ENCODE measurements around the gene NNMT.

NNMT gene

DNA sequence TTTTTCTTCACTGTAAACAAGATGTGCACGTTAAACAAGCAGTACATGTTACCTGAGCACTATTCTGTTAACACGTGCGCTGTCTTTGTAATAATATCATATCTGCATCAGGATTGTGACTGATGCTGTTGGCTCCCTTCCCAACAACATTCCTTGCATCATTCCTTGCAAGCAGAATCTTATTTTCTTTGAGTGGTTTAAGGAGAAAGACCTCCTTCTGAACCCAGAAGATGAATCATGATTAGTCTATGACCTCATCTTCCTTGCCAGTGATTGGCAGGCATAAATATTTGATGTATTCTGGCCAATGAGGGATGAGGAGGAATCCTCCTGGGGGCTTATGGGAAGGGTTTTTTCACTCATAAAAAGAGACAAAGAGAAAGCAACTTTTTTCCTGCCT, 57.9 kb downstream of the NNMT start:
- TF ChIP-seq, protein P1, sequence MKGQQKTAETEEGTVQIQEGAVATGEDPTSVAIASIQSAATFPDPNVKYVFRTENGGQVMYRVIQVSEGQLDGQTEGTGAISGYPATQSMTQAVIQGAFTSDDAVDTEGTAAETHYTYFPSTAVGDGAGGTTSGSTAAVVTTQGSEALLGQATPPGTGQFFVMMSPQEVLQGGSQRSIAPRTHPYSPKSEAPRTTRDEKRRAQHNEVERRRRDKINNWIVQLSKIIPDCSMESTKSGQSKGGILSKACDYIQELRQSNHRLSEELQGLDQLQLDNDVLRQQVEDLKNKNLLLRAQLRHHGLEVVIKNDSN (IDR thresholded peaks at IDR 0.05): no peak
- TF ChIP-seq CREB1 (IDR thresholded peaks at IDR 0.05; ENCODE audit: low read depth) (no peak), RAD21 (IDR thresholded peaks at IDR 0.05; ENCODE audit: low read depth) (no peak), EGR1 (IDR thresholded peaks at IDR 0.05) (no peak), TAF1 (IDR thresholded peaks at IDR 0.05; ENCODE audit: low read depth) (no peak), FOXM1 (IDR thresholded peaks at IDR 0.05; ENCODE audit: borderline replicate concordance, low read depth) (no peak), ZBTB7A (IDR thresholded peaks at IDR 0.05; ENCODE audit: low read depth) (no peak), TEAD4 (IDR thresholded peaks at IDR 0.05) (no peak), YY1 (IDR thresholded peaks at IDR 0.05; ENCODE audit: low read depth) (no peak), EP300 (IDR thresholded peaks at IDR 0.05; ENCODE audit: borderline replicate concordance) (no peak), NFIC (IDR thresholded peaks at IDR 0.05) (no peak), TCF12 (IDR thresholded peaks at IDR 0.05; ENCODE audit: low read depth) (no peak)

GRCh38 chr11:114358716-114359115, 62.5 kb downstream of the NNMT start:
- TF ChIP-seq FOXM1 (IDR thresholded peaks at IDR 0.05; ENCODE audit: borderline replicate concordance, low read depth) (no peak), ZBTB7A (IDR thresholded peaks at IDR 0.05; ENCODE audit: low read depth) (no peak), CEBPB (IDR thresholded peaks at IDR 0.05) (no peak), TCF12 (IDR thresholded peaks at IDR 0.05; ENCODE audit: low read depth) (no peak), TEAD4 (IDR thresholded peaks at IDR 0.05) (no peak), TAF1 (IDR thresholded peaks at IDR 0.05; ENCODE audit: low read depth) (no peak), EP300 (IDR thresholded peaks at IDR 0.05; ENCODE audit: borderline replicate concordance) (no peak), EGR1 (IDR thresholded peaks at IDR 0.05) (no peak), YY1 (IDR thresholded peaks at IDR 0.05; ENCODE audit: low read depth) (no peak), RAD21 (IDR thresholded peaks at IDR 0.05; ENCODE audit: low read depth) (no peak), REST (IDR thresholded peaks at IDR 0.05; ENCODE audit: low read depth) (no peak)
- TF ChIP-seq, protein P1 (IDR thresholded peaks at IDR 0.05): no peak

DNA sequence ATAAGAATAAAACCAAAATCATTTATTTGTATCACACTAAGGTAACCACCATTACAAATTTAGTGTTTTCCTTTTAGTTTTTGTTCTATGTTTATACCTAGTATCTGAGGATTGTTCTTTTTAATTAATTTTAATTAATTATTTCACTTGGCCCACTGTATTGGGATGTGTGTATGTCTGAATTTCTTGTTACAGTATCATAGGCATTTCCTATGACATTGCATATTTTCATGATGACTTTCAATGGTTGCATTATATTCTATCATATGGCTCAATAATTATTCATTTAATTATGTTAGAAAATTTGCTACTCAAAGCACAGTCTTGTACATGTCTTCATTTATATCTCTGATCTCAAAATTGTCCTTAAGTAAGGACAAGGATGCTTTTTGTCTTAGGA, 63.1 kb downstream of the NNMT start:
- TF ChIP-seq, protein P2, sequence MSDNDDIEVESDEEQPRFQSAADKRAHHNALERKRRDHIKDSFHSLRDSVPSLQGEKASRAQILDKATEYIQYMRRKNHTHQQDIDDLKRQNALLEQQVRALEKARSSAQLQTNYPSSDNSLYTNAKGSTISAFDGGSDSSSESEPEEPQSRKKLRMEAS (IDR thresholded peaks at IDR 0.05): no peak
- TF ChIP-seq EP300 (IDR thresholded peaks at IDR 0.05; ENCODE audit: borderline replicate concordance) (no peak), FOXM1 (IDR thresholded peaks at IDR 0.05; ENCODE audit: borderline replicate concordance, low read depth) (no peak), CEBPB (IDR thresholded peaks at IDR 0.05) (no peak), EGR1 (IDR thresholded peaks at IDR 0.05) (no peak), ZBTB7A (IDR thresholded peaks at IDR 0.05; ENCODE audit: low read depth) (no peak), YY1 (IDR thresholded peaks at IDR 0.05; ENCODE audit: low read depth) (no peak), TAF1 (IDR thresholded peaks at IDR 0.05; ENCODE audit: low read depth) (no peak)

DNA sequence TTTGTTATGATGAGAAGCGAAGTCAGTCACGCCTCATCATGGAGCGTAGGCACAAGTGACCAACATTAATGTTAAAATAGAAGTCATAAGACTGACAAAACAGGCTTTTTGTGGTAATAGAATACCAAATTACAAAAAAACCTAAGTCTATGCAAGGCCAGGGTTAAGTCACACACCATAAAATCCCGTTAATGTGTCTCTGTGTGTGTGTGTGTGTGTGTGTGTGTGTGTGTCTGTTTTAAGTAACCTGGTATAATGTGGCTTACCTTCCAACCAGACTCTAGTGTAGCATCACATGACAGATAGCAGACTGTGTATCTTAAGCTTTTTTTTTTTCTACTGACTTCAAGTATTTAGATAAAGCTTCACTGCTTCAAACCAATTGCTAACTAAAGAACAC, 66.1 kb downstream of the NNMT start:
- no peak for TF ChIP-seq CEBPB (IDR thresholded peaks at IDR 0.05)
- TF ChIP-seq, protein P2 (IDR thresholded peaks at IDR 0.05): no peak
- TF ChIP-seq TEAD4 (IDR thresholded peaks at IDR 0.05): no peak
- no peak for TF ChIP-seq NFIC (IDR thresholded peaks at IDR 0.05)
- TF ChIP-seq EGR1 (IDR thresholded peaks at IDR 0.05): no peak
- no peak for TF ChIP-seq TAF1 (IDR thresholded peaks at IDR 0.05; ENCODE audit: low read depth)
- no peak for TF ChIP-seq REST (IDR thresholded peaks at IDR 0.05; ENCODE audit: low read depth)
- no peak for TF ChIP-seq FOXM1 (IDR thresholded peaks at IDR 0.05; ENCODE audit: borderline replicate concordance, low read depth)
- no peak for TF ChIP-seq EP300 (IDR thresholded peaks at IDR 0.05; ENCODE audit: borderline replicate concordance)
- no peak for TF ChIP-seq RAD21 (IDR thresholded peaks at IDR 0.05; ENCODE audit: low read depth)
- no peak for TF ChIP-seq TCF12 (IDR thresholded peaks at IDR 0.05; ENCODE audit: low read depth)
- no peak for TF ChIP-seq CREB1 (IDR thresholded peaks at IDR 0.05; ENCODE audit: low read depth)
- TF ChIP-seq YY1 (IDR thresholded peaks at IDR 0.05; ENCODE audit: low read depth): no peak
- TF ChIP-seq ZBTB7A (IDR thresholded peaks at IDR 0.05; ENCODE audit: low read depth): no peak
- TF ChIP-seq, protein P1 (IDR thresholded peaks at IDR 0.05): no peak

DNA sequence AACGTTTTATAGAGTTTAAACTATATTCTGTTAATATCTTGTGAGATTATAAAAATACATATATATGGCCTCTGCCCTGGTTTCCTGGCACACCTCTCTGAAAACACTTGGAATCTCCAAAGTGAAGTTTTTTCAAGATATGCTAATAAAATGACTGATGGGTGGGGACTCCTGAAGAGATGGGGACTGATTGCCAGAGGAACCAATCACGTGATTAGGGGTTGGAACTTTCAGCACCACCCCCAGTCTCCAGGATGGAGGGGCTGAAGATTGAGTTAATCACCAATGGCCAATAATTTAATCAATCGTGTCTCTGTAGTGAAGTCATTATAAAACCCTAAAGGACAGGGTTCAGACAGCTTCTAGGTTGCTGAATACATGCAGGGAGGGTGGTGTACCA, 66.8 kb downstream of the NNMT start:
- TF ChIP-seq, protein P2 (IDR thresholded peaks at IDR 0.05): no peak
- TF ChIP-seq YY1 (IDR thresholded peaks at IDR 0.05; ENCODE audit: low read depth) (no peak), CREB1 (IDR thresholded peaks at IDR 0.05; ENCODE audit: low read depth) (no peak), ZBTB7A (IDR thresholded peaks at IDR 0.05; ENCODE audit: low read depth) (no peak), EP300 (IDR thresholded peaks at IDR 0.05; ENCODE audit: borderline replicate concordance) (no peak), REST (IDR thresholded peaks at IDR 0.05; ENCODE audit: low read depth) (no peak), TEAD4 (IDR thresholded peaks at IDR 0.05) (no peak), TCF12 (IDR thresholded peaks at IDR 0.05; ENCODE audit: low read depth) (no peak), FOXM1 (IDR thresholded peaks at IDR 0.05; ENCODE audit: borderline replicate concordance, low read depth) (no peak), EGR1 (IDR thresholded peaks at IDR 0.05) (no peak), CEBPB (IDR thresholded peaks at IDR 0.05) (no peak), NFIC (IDR thresholded peaks at IDR 0.05) (no peak), RAD21 (IDR thresholded peaks at IDR 0.05; ENCODE audit: low read depth) (no peak), TAF1 (IDR thresholded peaks at IDR 0.05; ENCODE audit: low read depth) (no peak)
- TF ChIP-seq, protein P1 (IDR thresholded peaks at IDR 0.05): no peak
